ENCODE measurements around the gene ADORA3. TPM values are rescaled to one million over a fixed set of nuclear protein-coding genes. Genes with fewer than 3 reads are reported as not detected.

ADORA3 gene
- total and polyA plus RNA-seq, 2 of the 4 experiments (the other 2 are of a cell fraction): not detected

GRCh38 chr1:111504097-111504496 is 664 bp upstream of the ADORA3 start:
- Histone ChIP-seq H2AK9ac (replicated peaks; ENCODE audit: low read depth, low read length, poor library complexity) (no peak overlapping the region), H2AFZ (replicated peaks; ENCODE audit: low read length, poor library complexity) (no peak overlapping the region), H3K9ac (ENCODE audit: low read depth, low read length) (no peak overlapping the region), H3K14ac (replicated peaks; ENCODE audit: low read depth, low read length) (no peak overlapping the region), H3K4ac (ENCODE audit: low read depth, low read length) (no peak overlapping the region), H4K8ac (ENCODE audit: low read depth in 2 of 2, low read length in 2 of 2) (no peak overlapping the region), H3K4me3 (ENCODE audit: insufficient read depth, low read depth, low read length) (no peak overlapping the region), H3K4me1 (ENCODE audit: control insufficient read depth, insufficient read depth, low read length) (peaks cover 10% of the 10 kb centered on the region), H2AK5ac (ENCODE audit: low read depth, low read length) (no peak overlapping the region), H4K5ac (ENCODE audit: low read depth, low read length) (no peak overlapping the region), H3K23ac (ENCODE audit: low read depth, low read length) (no peak overlapping the region), H3K36me3 (ENCODE audit: control insufficient read depth, insufficient read depth, low read length) (no peaks in the 10 kb centered on the region), H2BK120ac (ENCODE audit: low read depth, low read length) (no peak overlapping the region), H2BK5ac (ENCODE audit: low read depth, low read length, poor library complexity, severe bottlenecking) (no peak overlapping the region), H3K56ac (ENCODE audit: extremely low read depth, insufficient read depth, low read length) (no peak overlapping the region), H3K9me1 (ENCODE audit: insufficient read depth, low read length) (no peaks in the 10 kb centered on the region), H3K27me3 (ENCODE audit: control insufficient read depth, insufficient read depth, low read length) (peaks cover 22% of the 10 kb centered on the region), H2BK20ac (ENCODE audit: low read depth, low read length) (no peak overlapping the region), H3K9me3 (ENCODE audit: control insufficient read depth, insufficient read depth, low read length) (no peaks in the 10 kb centered on the region), H3K79me1 (ENCODE audit: low read depth in 1 of 2, low read length in 2 of 2) (peaks cover 0 to 8% of the 10 kb centered on the region in 2 experiments; a peak in 1 of 4 replicates), H4K91ac (ENCODE audit: insufficient read depth, low read depth, low read length) (no peak overlapping the region), H2BK15ac (ENCODE audit: low read depth, low read length) (no peak overlapping the region), H3K27ac (ENCODE audit: insufficient read depth, low read length) (no peak overlapping the region), H4K20me1 (ENCODE audit: insufficient read depth, low read length) (no peaks in the 10 kb centered on the region), H3K18ac (ENCODE audit: low read depth, low read length) (no peak overlapping the region), H3K4me2 (ENCODE audit: low read depth, low read length) (no peak overlapping the region)
- dilution Hi-C loops (cut with HindIII; ENCODE audit: low sequenced_read_pairs, unreplicated experiment) (no loop called here), intact Hi-C loops (cut with micrococcal nuclease) (no loop called here), in situ Hi-C loops (cut with MboI; ENCODE audit: low sequenced_read_pairs) (no loop called here)
- ChIA-PET POLR2A (ENCODE audit: unreplicated experiment) (no interaction called here), CTCF (no interaction called here)
- DNase-seq: no peak
- no TSS peak for BruUV-seq (replicated peaks)
- TF ChIP-seq MAZ (IDR thresholded peaks at IDR 0.05; ENCODE audit: borderline replicate concordance, low read depth, low read length) (no peak), SMC3 (IDR thresholded peaks at IDR 0.05; ENCODE audit: low read depth, low read length) (no peak)
- TF ChIP-seq, protein P1, sequence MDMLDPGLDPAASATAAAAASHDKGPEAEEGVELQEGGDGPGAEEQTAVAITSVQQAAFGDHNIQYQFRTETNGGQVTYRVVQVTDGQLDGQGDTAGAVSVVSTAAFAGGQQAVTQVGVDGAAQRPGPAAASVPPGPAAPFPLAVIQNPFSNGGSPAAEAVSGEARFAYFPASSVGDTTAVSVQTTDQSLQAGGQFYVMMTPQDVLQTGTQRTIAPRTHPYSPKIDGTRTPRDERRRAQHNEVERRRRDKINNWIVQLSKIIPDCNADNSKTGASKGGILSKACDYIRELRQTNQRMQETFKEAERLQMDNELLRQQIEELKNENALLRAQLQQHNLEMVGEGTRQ (IDR thresholded peaks at IDR 0.05; ENCODE audit: low read depth, low read length): no peak
- ATAC-seq (ENCODE audit: low read depth): no peak
- 72% methylated on average over 2 of the region's 6 CpGs; no CpG with 5 or more reads in 1 of the 2 experiments for WGBS, 2 experiments (ENCODE audit: extremely low coverage in 2 of 2, insufficient read length in 1 of 2)
